ENCODE data around the gene UGT1A10.
"Not testable (repeated sequence)": the region's sequence is repeated elsewhere in the genome, so short reads cannot be mapped to it uniquely, and the experiment has no call there.

UGT1A10 gene

DNA sequence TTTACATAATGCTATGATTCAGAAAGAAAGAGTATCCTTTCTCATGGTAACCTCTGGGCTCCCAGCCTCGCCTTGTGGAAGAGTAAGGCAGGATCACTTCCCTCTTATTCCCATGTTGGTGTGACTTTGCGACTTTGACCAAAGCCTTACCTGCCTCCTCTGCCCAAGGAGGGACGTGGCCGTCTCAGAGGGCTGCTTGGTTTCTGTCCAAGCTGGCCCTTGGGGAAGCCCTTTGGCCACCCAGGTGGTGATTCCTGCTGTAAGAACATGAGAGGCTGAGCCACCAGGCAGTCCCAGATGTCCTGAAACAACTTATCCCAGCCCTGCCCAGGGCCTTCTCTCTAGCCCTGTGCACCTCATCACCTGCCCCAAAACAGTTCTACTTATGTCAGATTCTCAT, 62.5 kb downstream of the UGT1A10 start:
- no peak for DNase-seq

DNA sequence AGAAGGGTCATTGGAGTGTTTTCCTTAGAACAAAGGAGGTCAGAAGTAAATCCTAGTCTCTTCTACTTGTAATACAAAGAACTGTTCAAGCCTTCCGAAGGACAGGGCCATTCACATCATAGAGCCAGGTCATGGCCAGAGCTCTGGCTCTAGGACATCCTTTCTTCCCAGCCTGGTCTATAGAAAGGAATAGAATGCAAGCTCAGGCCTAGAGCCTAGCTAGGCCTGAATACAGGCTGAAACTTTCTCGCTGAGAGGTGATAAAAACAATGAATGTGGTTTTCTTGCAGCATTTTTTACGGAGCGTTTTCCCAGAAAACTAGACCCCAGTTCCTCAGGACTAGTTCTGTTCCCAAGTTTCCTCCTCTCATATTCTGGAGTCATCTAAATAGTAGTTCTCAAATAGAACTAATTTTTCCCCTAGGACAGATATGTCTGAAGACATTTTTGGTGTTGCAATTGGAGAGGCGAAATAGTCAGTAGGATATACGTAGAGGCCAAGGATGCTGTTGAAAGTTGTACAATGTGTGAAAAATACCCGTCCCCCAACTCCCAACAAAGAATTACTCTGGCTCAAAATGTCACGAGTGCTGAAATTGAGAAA, 63.3 kb downstream of the UGT1A10 start:
- DNase-seq, result no peak

DNA sequence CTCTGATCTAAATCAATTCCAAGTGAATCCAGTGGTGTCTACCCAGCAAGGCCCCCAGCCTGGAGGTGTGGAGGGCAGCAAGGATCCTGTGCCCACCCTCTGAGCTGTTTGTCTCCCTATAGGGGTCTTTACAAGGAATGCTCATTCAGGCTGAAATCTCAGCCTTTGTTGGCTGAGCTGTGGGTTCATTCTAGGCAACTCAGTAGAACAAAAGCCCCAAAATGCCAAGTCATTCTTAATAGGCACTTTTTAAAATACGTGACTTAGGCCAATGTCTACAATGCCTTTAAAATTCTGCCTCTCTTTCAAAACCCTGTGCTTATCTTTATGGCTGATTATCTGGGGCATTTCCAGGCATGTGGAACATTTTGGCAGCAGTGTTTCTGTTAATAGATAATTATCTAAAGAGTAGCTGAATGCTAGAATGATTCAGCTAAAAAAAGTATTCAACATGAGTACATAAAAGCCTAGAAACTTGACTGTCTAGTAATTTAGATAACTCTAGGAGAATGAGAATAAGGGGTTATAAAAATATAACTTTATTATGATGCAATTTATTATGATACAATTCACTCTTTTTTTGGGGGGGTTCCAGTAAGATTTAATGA, 63.9 kb downstream of the UGT1A10 start:
- no peak for DNase-seq

DNA sequence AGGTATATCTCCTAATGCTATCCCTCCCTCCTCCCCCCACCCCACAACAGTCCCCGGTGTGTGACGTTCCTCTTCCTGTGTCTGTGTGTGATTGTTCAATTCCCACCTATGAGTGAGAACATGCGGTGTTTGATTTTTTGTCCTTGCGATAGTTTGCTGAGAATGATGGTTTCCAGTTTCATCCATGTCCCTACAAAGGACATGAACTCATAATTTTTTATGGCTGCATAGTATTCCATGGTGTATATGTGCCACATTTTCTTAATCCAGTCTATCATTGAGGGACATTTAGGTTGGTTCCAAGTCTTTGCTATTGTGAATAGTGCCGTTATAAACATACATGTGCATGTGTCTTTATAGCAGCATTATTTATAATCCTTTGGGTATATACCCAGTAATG, 64.6 kb downstream of the UGT1A10 start:
- not testable (repeated sequence) for DNase-seq

DNA sequence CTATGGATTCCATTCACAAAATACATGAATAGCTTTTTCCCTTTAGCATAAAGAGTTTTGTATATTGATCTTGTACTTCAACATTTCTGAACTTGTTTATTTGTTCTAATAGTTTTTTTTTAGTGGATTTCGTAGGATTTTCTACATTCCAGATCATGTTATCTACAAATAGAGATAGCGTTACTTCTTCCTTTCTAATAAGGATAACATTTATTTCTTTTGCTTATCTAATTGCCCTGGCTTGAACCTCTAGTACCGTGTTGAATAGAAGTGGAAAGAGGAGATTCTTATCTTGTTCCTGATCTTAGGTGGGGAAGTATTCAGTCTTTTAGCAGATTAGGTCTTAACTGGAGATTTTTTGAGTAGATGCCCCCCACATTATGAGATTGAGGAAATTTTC, 66.0 kb downstream of the UGT1A10 start:
- no peak for DNase-seq

DNA sequence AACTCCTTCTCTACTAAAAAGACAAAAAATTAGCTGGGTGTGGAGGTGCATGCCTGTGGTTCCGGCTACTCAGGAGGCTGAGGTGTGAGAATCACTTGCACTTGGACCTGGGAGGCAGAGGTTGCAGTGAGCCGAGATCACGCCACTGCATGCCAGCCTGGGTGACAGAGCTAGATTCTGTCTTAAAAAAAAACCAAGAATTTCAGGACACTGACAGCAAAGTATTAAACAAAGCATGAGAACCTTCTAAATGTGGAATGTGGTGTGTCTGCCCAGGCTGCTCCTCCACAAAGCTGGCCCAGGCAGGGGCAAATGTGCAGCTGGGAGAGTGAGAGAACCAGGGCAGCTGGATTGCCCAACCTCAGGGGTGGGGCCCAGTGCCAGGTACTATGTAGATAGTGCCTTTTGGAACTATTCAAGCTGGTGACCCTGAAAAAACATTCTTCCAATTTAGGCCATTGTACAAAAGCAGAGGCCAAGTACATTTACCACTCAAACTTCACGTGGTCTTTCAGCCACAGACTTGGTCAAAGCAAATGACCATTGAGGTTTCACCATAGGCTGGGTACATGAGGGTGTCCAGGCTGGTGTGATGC, 69.8 kb downstream of the UGT1A10 start:
- no peak for DNase-seq

DNA sequence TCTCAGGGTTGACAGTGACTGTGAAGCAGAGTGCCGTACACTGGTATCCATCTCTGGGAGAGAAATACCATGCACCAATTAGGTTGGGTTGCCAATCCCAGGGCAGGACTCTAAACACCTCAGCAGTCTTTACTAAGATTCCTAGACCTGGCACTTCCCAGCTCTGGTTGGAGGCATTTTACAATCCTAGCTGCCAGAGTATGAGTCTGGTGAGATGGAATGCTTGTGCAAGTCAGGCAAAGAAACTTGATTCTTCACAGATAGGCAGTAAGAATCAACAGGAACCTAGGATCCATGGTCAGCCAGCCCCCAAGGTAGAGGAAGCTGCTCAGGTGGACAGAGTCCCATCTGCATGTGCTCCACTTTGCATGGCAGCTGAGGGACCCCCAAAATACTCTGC, 70.5 kb downstream of the UGT1A10 start:
- no peak for DNase-seq

DNA sequence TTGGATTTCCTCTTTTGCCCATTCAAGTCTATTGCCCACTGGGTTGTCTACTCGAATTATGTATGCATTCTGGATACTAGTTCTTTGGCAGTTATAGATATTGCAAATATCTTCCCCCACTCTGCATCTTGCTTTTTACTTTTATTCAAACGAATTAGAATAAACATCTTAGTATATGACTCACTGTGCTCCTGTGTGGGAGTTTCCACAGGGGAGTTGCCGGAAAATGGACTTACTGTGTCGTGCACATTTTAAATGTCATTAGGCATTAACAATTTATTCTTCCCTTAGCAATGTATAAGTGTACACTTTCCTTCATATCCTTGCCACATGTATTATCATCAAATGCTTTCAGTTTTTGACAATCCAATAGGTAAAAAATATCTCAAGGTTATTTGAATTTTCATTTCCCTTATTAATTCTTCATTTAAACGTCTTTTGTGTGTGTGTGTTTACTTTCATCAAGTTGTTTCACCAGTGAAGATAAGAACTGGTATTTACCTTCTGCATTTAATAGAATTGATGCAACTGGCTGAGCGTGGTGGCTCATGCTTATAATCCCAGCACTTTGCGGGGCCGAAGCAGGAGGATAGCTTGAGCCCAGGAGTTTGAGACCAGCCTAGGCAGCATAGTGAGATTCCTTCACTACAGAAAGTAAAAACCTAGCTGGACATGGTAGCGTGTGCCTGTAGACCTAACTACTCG, 71.8 kb downstream of the UGT1A10 start:
- DNase-seq, result no peak

DNA sequence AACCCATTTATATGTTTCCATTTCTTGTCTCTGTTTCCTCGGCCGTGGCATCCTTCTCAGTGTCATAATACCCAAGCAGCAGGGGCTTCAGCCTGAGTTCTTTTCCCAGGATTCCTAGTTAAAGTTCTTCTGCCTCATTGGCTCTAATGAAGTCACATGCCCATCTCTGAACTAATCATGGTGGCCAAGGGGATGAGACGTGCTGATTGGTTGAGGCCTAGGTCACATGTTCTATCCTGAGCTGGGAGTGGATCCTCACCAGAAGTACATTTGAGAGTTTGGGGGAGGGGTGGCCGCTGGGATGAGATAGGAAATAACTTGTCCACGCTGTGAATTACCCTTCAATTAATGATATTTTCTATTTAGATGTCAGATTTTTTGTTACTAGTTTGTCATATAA, 72.7 kb downstream of the UGT1A10 start:
- no peak for DNase-seq

DNA sequence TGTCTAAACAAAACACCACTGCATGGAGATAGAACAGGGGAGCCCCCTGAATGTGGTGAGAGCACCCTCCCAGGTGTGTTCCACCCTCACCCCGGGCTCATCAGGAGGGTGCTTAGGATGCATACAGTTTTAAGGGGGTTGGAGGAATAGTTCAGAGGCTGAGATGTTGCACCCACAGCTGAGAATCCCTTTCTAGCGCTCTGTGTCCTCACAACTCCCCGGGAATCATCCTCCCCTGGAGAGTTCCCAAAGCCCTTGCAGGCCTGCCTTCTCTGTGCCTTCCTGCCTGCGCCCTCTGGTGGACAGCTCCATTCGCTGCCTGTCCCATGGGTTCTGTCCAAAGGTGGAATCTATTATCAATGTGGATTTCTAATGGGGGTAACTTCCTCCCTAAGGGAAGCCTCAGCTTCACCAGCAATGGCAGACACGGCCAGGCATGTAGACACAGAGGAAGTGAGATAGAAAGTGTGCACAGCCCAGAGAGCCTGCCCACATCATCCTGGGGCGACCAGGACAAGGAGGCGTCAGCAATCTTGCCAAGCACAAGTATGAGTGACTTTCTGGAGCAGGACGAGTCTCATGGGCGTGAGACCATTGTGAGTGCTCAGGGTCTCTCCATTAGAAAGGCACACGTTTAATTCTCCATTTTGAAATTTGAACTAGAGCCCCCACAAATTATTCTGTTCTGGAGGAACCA, 75.2 kb downstream of the UGT1A10 start:
- peak; percentile 78 for DNase-seq

DNA sequence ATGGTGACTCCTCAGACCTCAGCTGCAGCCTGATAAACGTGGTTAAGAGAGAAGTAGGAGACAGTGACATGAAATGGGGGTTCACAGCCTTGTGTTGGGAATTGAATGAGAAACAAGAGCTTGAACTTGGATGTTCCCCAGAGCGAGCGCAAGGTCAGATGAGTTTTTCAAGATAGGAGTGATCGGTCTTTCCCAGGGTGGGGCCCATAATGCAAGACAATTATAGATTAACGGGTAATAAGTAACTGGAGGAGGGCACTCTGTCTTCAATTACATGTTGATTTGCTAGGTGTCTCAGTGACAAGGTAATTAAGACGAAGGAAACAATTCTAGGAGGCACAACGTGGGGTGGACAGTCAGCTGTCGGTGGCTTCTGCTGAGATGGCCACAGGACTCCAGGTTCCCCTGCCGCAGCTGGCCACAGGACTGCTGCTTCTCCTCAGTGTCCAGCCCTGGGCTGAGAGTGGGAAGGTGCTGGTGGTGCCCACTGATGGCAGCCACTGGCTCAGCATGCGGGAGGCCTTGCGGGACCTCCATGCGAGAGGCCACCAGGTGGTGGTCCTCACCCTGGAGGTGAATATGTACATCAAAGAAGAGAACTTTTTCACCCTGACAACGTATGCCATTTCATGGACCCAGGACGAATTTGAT, 76.5 kb downstream of the UGT1A10 start, which contains the start of gene UGT1A5:
TSS of gene UGT1A5 (plus strand) at position 297 of the 651 bp plus-strand sequence. CDS start at position 382, 85 bp downstream.
- no peak for DNase-seq

DNA sequence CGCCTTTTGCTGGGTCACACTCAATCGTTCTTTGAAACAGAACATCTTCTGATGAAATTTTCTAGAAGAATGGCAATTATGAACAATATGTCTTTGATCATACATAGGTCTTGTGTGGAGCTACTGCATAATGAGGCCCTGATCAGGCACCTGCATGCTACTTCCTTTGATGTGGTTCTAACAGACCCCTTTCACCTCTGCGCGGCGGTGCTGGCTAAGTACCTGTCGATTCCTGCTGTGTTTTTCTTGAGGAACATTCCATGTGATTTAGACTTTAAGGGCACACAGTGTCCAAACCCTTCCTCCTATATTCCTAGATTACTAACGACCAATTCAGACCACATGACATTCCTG, 77.0 kb downstream of the UGT1A10 start:
- DNase-seq, result no peak

DNA sequence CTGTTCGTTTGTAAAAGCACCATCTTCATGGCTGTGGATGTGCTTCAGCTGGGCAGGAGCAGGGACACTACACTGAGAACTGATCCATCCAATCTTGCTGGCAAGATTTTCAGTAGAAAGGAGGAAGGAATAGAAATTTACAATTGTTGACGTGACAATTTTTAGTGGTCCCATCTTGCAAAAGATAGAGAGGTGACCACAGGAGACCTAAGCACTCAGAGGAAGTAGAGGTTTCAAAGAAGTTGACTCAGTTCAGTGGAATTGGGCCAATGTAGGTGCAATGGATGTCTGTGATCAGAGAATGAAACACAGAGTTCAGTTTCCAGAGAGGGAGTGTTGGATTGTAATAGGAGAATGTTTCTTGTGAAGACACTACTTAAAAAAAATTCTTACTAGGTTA, 77.9 kb downstream of the UGT1A10 start:
- no peak for DNase-seq

DNA sequence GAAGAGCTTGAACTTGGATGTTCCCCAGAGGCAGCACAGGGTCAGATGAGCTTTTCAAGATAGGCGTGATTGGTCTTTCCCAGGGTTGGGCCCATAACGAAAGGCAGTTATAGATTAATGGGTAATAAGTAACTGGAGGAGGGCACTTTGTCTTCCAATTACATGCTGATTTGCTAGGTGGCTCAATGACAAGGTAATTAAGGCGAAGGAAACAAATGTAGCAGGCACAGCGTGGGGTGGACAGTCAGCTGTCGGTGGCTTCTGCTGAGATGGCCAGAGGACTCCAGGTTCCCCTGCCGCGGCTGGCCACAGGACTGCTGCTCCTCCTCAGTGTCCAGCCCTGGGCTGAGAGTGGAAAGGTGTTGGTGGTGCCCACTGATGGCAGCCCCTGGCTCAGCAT, 82.3 kb downstream of the UGT1A10 start, which contains the start of gene UGT1A4:
TSS of gene UGT1A4 (plus strand) at position 185 of the 400 bp plus-strand sequence. CDS start at position 270, 85 bp downstream.
- DNase-seq, result no peak

DNA sequence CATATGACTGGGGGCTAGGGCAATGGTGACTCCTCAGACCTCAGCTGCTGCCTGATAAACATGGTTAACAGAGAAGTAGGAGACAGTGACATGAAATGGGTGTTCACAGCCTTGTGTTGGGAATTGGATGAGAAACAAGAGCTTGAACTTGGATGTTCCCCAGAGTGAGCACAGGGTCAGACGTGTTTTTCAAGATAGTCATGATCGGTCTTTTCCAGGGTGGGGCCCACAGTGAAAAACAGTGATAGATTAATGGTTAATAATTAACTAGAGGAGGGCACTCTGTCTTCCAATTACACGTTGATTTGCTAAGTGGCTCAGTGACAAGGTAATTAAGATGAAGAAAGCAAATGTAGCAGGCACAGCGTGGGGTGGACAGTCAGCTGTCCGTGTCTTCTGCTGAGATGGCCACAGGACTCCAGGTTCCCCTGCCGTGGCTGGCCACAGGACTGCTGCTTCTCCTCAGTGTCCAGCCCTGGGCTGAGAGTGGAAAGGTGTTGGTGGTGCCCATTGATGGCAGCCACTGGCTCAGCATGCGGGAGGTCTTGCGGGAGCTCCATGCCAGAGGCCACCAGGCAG, 92.6 kb downstream of the UGT1A10 start, which contains the start of gene UGT1A3:
TSS of gene UGT1A3 (plus strand) at position 320 of the 579 bp plus-strand sequence. CDS start at position 405, 85 bp downstream.
- no peak for DNase-seq

DNA sequence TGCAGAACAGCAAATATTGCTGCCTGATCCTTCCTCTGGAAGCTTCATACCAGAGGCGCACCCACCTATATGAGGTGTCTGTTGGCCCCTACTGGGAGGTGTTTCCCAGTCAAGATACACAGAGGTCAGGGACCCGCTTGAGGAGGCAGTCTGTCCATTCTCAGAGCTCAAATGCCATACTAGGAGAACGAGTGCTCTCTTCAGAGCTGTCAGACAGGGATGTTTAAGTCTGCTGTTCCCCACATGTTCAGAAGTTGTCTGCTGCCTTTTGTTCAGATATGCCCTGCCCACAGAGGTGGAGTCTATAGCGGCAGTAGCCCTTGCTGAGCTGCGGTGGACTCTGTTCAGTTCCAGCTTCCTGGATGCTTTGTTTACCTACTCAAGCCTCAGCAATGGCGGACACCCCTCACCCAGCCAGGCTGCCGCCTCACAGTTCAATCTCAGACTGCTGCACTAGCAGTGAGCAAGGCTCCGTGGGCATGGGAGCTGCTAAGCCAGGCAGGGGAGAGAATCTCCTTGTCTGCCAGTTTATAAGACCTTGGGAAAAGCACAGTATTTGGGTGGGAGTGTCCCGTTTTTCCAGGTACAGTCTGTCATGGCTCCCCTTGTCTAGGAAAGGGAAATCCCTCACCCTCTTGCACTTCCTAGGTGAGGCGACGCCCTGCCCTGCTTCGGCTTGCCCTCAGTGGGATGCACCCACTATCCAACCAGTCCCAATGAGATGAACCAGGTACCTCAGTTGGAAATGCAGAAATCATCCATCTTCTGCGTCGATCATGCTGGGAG, 100.8 kb downstream of the UGT1A10 start:
- DNase-seq, result not testable (repeated sequence)

DNA sequence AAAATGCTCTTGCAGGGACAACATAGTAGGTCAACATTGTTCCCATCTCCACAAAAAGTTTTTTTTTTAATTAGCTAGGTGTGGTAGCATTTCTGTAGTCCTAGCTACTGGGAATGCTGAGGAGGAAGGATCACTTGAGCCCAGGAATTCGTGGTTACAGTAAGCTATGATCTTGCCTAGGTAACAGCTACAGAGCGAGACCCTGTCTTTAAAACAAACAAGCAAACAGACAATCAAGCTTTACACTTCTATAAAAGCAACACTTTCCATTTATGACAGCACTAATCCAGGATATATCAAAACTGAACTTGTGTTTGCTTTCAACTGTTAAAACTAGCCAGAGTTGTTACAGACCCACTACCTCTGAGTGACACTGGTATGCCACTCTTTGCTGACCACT, 104.6 kb downstream of the UGT1A10 start:
- no peak for DNase-seq

DNA sequence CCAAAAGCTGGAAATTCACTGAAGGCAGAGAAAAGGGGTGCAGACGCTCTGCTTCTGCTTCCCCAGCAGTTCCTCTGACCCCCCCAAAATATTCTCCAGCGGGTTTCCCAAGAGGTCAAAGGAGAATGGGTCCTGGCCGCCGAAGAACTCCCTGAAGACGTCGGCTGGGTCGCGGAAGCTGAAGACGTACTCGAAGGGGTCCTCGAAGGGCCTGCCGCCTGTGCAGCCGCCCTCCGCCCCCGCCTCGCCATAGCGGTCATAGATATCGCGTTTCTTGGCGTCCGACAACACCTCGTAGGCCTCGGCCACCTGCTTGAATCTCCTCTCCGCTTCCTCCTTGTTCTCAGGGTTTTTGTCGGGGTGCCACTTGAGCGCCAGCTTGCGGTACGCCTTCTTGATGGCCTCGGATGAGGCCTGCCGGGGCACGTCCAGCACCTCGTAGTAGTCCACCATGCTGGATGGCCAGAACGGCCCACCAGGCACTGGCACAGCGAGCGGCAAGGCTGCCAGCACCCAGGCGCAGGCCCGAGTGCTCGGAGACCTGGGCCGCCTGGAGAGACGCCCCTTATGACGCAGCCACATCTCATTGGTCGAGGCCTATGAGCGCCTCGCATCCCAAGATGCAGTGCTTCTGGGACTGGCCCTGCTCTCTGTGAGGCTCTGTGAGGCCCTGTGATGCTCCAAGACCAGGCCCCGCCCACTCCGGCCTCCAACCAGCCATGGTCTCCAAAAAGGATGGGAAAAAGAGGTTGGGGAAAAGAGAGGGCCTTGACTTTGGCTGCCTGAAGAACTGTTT, 107.4 kb downstream of the UGT1A10 start:
- no peak for DNase-seq

DNA sequence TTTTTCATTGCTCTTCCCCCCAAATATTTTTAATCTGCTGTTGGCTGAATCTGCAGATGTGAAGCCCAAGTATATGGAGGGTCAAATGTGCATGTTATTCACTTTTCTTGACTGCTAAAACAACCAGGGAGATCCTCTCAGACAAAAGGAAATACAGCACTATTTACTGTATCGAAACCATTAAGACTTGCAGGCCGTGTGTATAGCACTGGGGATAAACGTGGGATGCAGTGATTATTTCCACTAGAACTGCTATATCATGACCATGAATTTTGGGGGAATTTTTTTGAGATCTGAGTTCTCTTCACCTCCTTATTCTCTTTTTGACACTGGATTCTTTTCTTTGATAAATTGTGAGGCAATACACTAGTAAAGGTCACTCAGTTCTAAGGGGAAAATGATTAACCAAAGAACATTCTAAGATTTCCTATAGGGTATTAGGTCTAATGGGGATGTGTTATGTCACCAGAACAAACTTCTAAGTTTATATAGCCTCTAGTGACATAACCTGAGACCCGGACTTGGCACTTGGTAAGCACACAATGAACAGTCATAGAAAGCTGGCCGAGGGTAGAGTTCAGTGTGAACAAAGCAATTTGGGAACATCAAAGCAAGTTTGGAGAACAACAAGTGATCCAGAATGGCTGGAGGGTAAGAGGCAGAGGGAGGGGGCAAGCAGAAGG, 109.0 kb downstream of the UGT1A10 start:
- no peak for DNase-seq

DNA sequence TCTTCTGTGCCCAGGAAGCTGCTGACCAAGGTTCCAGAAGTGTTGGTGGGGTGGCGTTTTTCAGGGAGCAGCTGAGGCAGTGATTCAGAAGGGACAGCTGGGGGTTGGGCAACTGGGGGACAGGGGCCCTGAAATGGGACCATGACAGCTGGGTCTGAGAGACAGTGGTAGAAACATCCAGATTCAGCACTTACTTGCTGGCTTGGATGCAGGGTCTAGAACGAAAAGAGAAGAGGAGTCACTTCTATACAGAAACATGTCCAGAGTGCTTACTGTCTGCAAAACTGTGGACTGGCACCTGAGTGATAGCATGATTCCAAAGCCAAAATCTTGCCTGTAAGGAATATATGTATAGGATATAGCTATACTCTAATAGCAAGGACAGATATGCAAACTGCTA, 109.6 kb downstream of the UGT1A10 start:
- DNase-seq, result not testable (repeated sequence)
